ENCODE measurements around the gene FMNL2.

DNA sequence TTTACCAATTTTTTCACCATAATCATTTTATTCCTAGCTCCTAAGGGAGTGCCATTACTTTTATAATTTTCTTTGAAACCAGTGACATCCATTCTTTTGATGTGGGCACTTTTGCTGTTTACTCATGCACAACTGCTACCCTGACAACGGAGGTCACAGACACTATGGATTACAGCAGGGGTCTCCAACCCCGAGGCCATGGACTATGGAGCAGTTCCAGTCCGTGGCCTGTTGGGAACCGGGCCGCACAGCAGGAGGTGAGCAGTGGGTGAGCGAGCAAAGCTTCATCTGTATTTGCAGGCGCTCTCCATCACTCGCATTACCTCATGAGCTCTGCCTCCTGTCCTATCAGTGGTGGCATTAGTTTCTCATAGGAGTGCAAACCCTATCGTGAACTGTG, 347.7 kb downstream of the FMNL2 start:
- TF ChIP-seq, protein P1, sequence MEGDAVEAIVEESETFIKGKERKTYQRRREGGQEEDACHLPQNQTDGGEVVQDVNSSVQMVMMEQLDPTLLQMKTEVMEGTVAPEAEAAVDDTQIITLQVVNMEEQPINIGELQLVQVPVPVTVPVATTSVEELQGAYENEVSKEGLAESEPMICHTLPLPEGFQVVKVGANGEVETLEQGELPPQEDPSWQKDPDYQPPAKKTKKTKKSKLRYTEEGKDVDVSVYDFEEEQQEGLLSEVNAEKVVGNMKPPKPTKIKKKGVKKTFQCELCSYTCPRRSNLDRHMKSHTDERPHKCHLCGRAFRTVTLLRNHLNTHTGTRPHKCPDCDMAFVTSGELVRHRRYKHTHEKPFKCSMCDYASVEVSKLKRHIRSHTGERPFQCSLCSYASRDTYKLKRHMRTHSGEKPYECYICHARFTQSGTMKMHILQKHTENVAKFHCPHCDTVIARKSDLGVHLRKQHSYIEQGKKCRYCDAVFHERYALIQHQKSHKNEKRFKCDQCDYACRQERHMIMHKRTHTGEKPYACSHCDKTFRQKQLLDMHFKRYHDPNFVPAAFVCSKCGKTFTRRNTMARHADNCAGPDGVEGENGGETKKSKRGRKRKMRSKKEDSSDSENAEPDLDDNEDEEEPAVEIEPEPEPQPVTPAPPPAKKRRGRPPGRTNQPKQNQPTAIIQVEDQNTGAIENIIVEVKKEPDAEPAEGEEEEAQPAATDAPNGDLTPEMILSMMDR (IDR thresholded peaks at IDR 0.05 in 8 of 11, conservative IDR thresholded peaks at IDR 0.05 in 3 of 11) = no peak
- TF ChIP-seq POLR2AphosphoS5 (IDR thresholded peaks at IDR 0.05) = peak in 1 of 3 donors; percentile 23

Data from spleen (tissue), 7 donors.